ENCODE data around the gene UBQLN1. TPM values are rescaled to one million over a fixed set of nuclear protein-coding genes. Genes with fewer than 3 reads are reported as not detected.

Gene UBQLN1
- total RNA-seq, 1 experiment from 2014 or later = 169 TPM

GRCh38 chr9:83649515-83649914 is 58.2 kb downstream of the UBQLN1 start:
- ChIA-PET POLR2A (interaction anchor here (1.8 kb wide), 1 partner anchor 26 kb away, joined by 6 read pairs; the partner anchor contains the start of gene IDNK), CTCF (interaction anchor here (0.5 to 2.6 kb wide), 21 partner anchors 7 to 978 kb away, joined by 3 to 17 read pairs (median 5); no protein-coding TSS in a partner anchor)
- intact Hi-C loops (cut with micrococcal nuclease) = loop anchor here (1.0 kb wide), 1 partner anchor 315 kb away; no protein-coding TSS in a partner anchor
- no peaks in the 10 kb centered on the region for H3K27me3 Mint-ChIP-seq (ENCODE audit: insufficient read depth, unreplicated experiment)
- no peak overlapping the region for H3K27ac Mint-ChIP-seq (ENCODE audit: low read depth, unreplicated experiment)
- DNase-seq (ENCODE audit: unreplicated experiment) = no peak
- no peaks in the 10 kb centered on the region for H3K9me3 Mint-ChIP-seq (ENCODE audit: unreplicated experiment)
- H3K36me3 Mint-ChIP-seq (ENCODE audit: insufficient read depth, unreplicated experiment) = peaks cover 13% of the 10 kb centered on the region
- no peaks in the 10 kb centered on the region for H3K4me1 Mint-ChIP-seq (ENCODE audit: insufficient read depth, unreplicated experiment)
- BruUV-seq (replicated peaks) = no TSS peak
- no peak overlapping the region for H3K4me3 Mint-ChIP-seq (ENCODE audit: unreplicated experiment)
- no peak for TF ChIP-seq CTCF (IDR thresholded peaks at IDR 0.05; ENCODE audit: unreplicated experiment)

- H3K4me3 Mint-ChIP-seq (ENCODE audit: unreplicated experiment) = no peak overlapping the region
- BruUV-seq (replicated peaks) = no TSS peak
- intact Hi-C loops (cut with micrococcal nuclease) = loop anchor here (1.0 kb wide), 1 partner anchor 315 kb away; no protein-coding TSS in a partner anchor
- ChIA-PET CTCF (interaction anchor here (0.5 to 2.6 kb wide), 20 partner anchors 8 to 977 kb away, joined by 3 to 17 read pairs (median 6); no protein-coding TSS in a partner anchor), POLR2A (interaction anchor here (1.2 kb wide), 1 partner anchor 30 kb away, joined by 3 read pairs; no protein-coding TSS in a partner anchor)
- H3K4me1 Mint-ChIP-seq (ENCODE audit: insufficient read depth, unreplicated experiment) = no peaks in the 10 kb centered on the region
- H3K27me3 Mint-ChIP-seq (ENCODE audit: insufficient read depth, unreplicated experiment) = no peaks in the 10 kb centered on the region
- peak; percentile 58 for DNase-seq (ENCODE audit: unreplicated experiment)
- no peak overlapping the region for H3K27ac Mint-ChIP-seq (ENCODE audit: low read depth, unreplicated experiment)
- H3K9me3 Mint-ChIP-seq (ENCODE audit: unreplicated experiment) = no peaks in the 10 kb centered on the region
- peaks cover 13% of the 10 kb centered on the region for H3K36me3 Mint-ChIP-seq (ENCODE audit: insufficient read depth, unreplicated experiment)
- peak; percentile 62 for TF ChIP-seq CTCF (IDR thresholded peaks at IDR 0.05; ENCODE audit: unreplicated experiment)
These were observed 58.7 kb downstream of the UBQLN1 start for GRCh38 chr9:83649080-83649479.

- intact Hi-C loops (cut with micrococcal nuclease) = no loop called here
These were observed 61.1 kb downstream of the UBQLN1 start for GRCh38 chr9:83646500-83647239.

More at GRCh38 chr9:83646500-83647239, 61.1 kb downstream of the UBQLN1 start:
- Mint-ChIP-seq H3K9me3 (ENCODE audit: unreplicated experiment) (no peaks in the 10 kb centered on the region), H3K4me1 (ENCODE audit: insufficient read depth, unreplicated experiment) (no peaks in the 10 kb centered on the region), H3K36me3 (ENCODE audit: insufficient read depth, unreplicated experiment) (peaks cover 13% of the 10 kb centered on the region), H3K27ac (ENCODE audit: low read depth, unreplicated experiment) (no peak overlapping the region), H3K4me3 (ENCODE audit: unreplicated experiment) (no peak overlapping the region), H3K27me3 (ENCODE audit: insufficient read depth, unreplicated experiment) (no peaks in the 10 kb centered on the region)
- ChIA-PET POLR2A (no interaction called here), CTCF (interaction anchor here (0.6 to 2.4 kb wide), 4 partner anchors 26 to 427 kb away, joined by 3 to 9 read pairs (median 4); no protein-coding TSS in a partner anchor)
- no TSS peak for BruUV-seq (replicated peaks)
- DNase-seq (ENCODE audit: unreplicated experiment) = no peak
- no peak for TF ChIP-seq CTCF (IDR thresholded peaks at IDR 0.05; ENCODE audit: unreplicated experiment)

Data from MCF 10A (cell line).